Measurements from ENCODE around the gene RIMS1.
"Not testable (repeated sequence)": the region's sequence is repeated elsewhere in the genome, so short reads cannot be mapped to it uniquely, and the experiment has no call there.

Gene RIMS1

DNA sequence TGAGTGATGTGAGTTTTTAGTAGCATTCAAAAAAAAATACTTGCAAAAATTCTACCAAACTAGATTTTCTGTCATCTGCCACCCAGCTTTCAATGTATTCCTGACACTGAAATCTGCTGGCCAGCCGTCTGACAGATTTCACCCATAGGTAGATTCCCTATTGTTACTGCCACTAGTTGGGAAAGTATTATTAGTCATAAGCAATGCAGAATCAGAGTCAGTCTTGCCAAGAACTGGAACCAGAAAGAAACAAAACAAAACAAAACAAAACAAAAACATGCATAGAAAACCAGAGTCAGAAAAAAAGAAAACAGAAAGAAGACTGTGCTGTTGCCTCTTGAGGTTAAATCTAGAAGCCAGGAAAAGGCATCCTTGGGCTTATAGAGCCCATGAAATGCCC lies 442.4 kb downstream of the RIMS1 start:
- no peaks in the 10 kb centered on the region for H3K36me3 ChIP-seq (ENCODE audit: insufficient read depth, low read length)
- no peaks in the 10 kb centered on the region for H3K4me1 ChIP-seq (ENCODE audit: insufficient read depth, low read length)
- no peak overlapping the region for H3K27ac ChIP-seq (ENCODE audit: low read depth, low read length)
- H3K4me3 ChIP-seq (ENCODE audit: low read length), result no peak overlapping the region
- no peaks in the 10 kb centered on the region for H3K27me3 ChIP-seq (ENCODE audit: insufficient read depth, low read length)
- H3K9ac ChIP-seq (ENCODE audit: low read depth, low read length), result no peak overlapping the region
- 90% methylated on average over 1 of the region's 1 CpG for WGBS
- no peaks in the 10 kb centered on the region for H3K9me3 ChIP-seq (ENCODE audit: insufficient read depth, low read depth, low read length)

GRCh38 chr6:72335203-72335602 lies 448.9 kb downstream of the RIMS1 start:
- H3K4me3 ChIP-seq (ENCODE audit: low read length); H3K9me3 ChIP-seq (ENCODE audit: insufficient read depth, low read depth, low read length); H3K36me3 ChIP-seq (ENCODE audit: insufficient read depth, low read length); H3K27me3 ChIP-seq (ENCODE audit: insufficient read depth, low read length); H3K9ac ChIP-seq (ENCODE audit: low read depth, low read length); H3K4me1 ChIP-seq (ENCODE audit: insufficient read depth, low read length); H3K27ac ChIP-seq (ENCODE audit: low read depth, low read length): not testable (repeated sequence)
- 93% methylated on average over 2 of the region's 2 CpGs for WGBS

- WGBS, result 100% methylated on average over 1 of the region's 1 CpG
- Histone ChIP-seq H3K4me1 (ENCODE audit: insufficient read depth, low read length) (no peaks in the 10 kb centered on the region; the same call in 1 of the 2 replicates), H3K9ac (ENCODE audit: low read depth, low read length) (no peak overlapping the region), H3K36me3 (ENCODE audit: insufficient read depth, low read length) (no peaks in the 10 kb centered on the region), H3K4me3 (ENCODE audit: low read length) (no peak overlapping the region), H3K27me3 (ENCODE audit: insufficient read depth, low read length) (no peaks in the 10 kb centered on the region), H3K27ac (ENCODE audit: low read depth, low read length) (no peak overlapping the region), H3K9me3 (ENCODE audit: insufficient read depth, low read depth, low read length) (no peaks in the 10 kb centered on the region)
These were observed 462.6 kb downstream of the RIMS1 start for GRCh38 chr6:72348926-72349325.

- H3K27ac ChIP-seq (ENCODE audit: low read depth, low read length), result no peak overlapping the region
These were observed 464.0 kb downstream of the RIMS1 start for GRCh38 chr6:72350296-72350881.

DNA sequence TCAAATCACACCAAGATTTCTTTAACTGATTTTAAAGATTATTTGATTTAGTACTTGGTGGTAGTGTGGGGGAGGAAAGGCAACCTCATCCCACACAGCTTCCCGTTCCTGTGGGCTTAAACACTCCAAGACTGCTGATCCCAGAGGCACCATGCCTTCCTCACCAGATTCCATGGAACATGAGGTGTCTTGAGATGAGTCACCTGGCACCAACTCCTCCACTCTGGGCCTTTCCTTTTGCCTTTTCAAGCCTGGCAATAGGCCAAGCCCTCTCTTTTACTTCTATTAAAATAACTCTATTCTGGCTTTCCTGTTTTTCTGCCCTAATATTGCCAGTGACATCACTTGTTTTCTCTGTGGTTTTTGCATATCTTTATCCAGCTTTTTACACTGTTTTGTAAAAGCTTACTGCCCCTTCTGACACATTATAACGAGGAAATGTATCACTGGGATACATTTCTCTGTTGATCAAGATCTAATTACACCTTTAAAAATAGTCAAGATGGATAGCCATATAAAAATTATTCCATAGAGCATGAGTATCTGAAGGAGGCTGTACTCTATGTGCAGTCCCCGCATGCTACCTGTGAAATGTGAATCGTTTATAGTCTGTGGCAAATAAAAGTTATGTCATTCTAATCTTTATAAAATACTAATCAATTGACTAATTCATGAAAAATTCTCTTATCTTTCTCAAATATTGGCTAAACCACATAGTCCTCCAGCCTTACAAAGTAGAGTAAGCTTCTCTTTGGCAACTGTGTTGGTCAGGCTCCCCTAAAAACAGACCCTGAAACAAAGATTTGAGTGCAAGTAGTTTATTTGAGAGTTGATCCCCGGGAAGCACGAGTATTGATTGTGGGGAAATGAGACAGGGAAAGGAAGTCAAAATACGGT lies 477.7 kb downstream of the RIMS1 start:
- Histone ChIP-seq H3K9ac (ENCODE audit: low read depth, low read length) (no peak overlapping the region), H3K27ac (ENCODE audit: low read depth, low read length) (no peak overlapping the region), H3K4me1 (ENCODE audit: insufficient read depth, low read length) (0 out of 2 replicates have a peak, but pooled peaks cover 5% of the 10 kb centered on the region), H3K36me3 (ENCODE audit: insufficient read depth, low read length) (no peaks in the 10 kb centered on the region), H3K9me3 (ENCODE audit: insufficient read depth, low read depth, low read length) (no peaks in the 10 kb centered on the region), H3K27me3 (ENCODE audit: insufficient read depth, low read length) (no peaks in the 10 kb centered on the region), H3K4me3 (ENCODE audit: low read length) (no peak overlapping the region)
- WGBS, result 88% methylated on average over 5 of the region's 7 CpGs

More at GRCh38 chr6:72350296-72350881, 464.0 kb downstream of the RIMS1 start:
- 71% methylated on average over 1 of the region's 1 CpG for WGBS
- Histone ChIP-seq H3K9ac (ENCODE audit: low read depth, low read length) (no peak overlapping the region), H3K36me3 (ENCODE audit: insufficient read depth, low read length) (no peaks in the 10 kb centered on the region), H3K9me3 (ENCODE audit: insufficient read depth, low read depth, low read length) (no peaks in the 10 kb centered on the region), H3K4me1 (ENCODE audit: insufficient read depth, low read length) (no peaks in the 10 kb centered on the region; the same call in 1 of the 2 replicates), H3K27me3 (ENCODE audit: insufficient read depth, low read length) (no peaks in the 10 kb centered on the region), H3K4me3 (ENCODE audit: low read length) (no peak overlapping the region)

GRCh38 chr6:72365773-72366172 lies 479.4 kb downstream of the RIMS1 start:
- Histone ChIP-seq H3K27ac (ENCODE audit: low read depth, low read length) (no peak overlapping the region), H3K9me3 (ENCODE audit: insufficient read depth, low read depth, low read length) (no peaks in the 10 kb centered on the region), H3K9ac (ENCODE audit: low read depth, low read length) (no peak overlapping the region), H3K27me3 (ENCODE audit: insufficient read depth, low read length) (no peaks in the 10 kb centered on the region), H3K4me1 (ENCODE audit: insufficient read depth, low read length) (0 out of 2 replicates have a peak, but pooled peaks cover 5% of the 10 kb centered on the region), H3K36me3 (ENCODE audit: insufficient read depth, low read length) (no peaks in the 10 kb centered on the region), H3K4me3 (ENCODE audit: low read length) (no peak overlapping the region)
- WGBS, result 87% methylated on average over 3 of the region's 4 CpGs

DNA sequence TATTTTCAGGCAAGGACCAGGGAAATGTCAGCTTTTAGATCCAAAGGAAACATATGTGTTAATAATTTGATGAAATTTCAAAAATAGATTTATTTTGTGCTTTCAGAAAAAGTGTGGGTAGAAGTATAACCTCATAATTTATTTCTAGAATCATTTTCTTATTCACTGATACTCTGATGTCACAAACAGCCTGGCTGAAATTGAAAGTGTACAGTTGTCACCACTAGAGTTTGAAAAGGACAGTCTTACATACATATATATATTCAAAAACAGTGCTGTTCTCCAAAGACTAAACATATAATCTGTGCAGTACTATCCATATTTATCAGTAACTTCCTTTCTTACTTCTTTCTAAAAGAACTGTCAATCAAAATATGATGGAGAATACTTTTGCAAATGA lies 481.1 kb downstream of the RIMS1 start:
- H3K36me3 ChIP-seq (ENCODE audit: insufficient read depth, low read length), result no peaks in the 10 kb centered on the region
- no peak overlapping the region for H3K9ac ChIP-seq (ENCODE audit: low read depth, low read length)
- H3K9me3 ChIP-seq (ENCODE audit: insufficient read depth, low read depth, low read length), result no peaks in the 10 kb centered on the region
- H3K27ac ChIP-seq (ENCODE audit: low read depth, low read length), result no peak overlapping the region
- 0 out of 2 replicates have a peak, but pooled peaks cover 5% of the 10 kb centered on the region for H3K4me1 ChIP-seq (ENCODE audit: insufficient read depth, low read length)
- H3K4me3 ChIP-seq (ENCODE audit: low read length), result no peak overlapping the region
- H3K27me3 ChIP-seq (ENCODE audit: insufficient read depth, low read length), result no peaks in the 10 kb centered on the region

GRCh38 chr6:72371473-72371872 lies 485.1 kb downstream of the RIMS1 start:
- H3K9me3 ChIP-seq (ENCODE audit: insufficient read depth, low read depth, low read length), result no peaks in the 10 kb centered on the region
- H3K4me1 ChIP-seq (ENCODE audit: insufficient read depth, low read length), result no peaks in the 10 kb centered on the region
- 91% methylated on average over 3 of the region's 3 CpGs for WGBS
- no peak overlapping the region for H3K27ac ChIP-seq (ENCODE audit: low read depth, low read length)
- no peak overlapping the region for H3K9ac ChIP-seq (ENCODE audit: low read depth, low read length)
- H3K4me3 ChIP-seq (ENCODE audit: low read length), result no peak overlapping the region
- no peaks in the 10 kb centered on the region for H3K36me3 ChIP-seq (ENCODE audit: insufficient read depth, low read length)
- H3K27me3 ChIP-seq (ENCODE audit: insufficient read depth, low read length), result no peaks in the 10 kb centered on the region

DNA sequence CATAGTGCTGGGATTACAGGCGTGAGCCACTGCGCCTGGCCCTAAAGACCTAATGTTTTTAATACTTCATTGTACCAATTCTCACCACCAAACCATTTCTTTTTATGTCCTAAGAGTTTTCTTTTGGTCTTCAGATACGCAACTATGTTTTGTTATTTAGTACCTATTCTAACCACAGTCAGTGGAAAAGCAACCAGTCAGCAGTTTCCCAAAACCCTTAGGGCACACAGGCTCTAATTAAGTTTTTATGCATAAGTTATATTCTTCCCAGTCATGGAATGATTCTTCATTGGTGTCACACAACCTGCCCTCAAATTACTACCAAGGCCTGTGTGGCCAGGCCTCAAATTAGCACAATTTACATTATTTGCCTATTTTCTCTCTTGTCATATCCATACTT lies 487.8 kb downstream of the RIMS1 start:
- H3K36me3 ChIP-seq (ENCODE audit: insufficient read depth, low read length), result no peaks in the 10 kb centered on the region
- H3K27ac ChIP-seq (ENCODE audit: low read depth, low read length), result no peak overlapping the region
- H3K4me3 ChIP-seq (ENCODE audit: low read length), result no peak overlapping the region
- H3K9me3 ChIP-seq (ENCODE audit: insufficient read depth, low read depth, low read length), result no peaks in the 10 kb centered on the region
- H3K9ac ChIP-seq (ENCODE audit: low read depth, low read length), result no peak overlapping the region
- H3K4me1 ChIP-seq (ENCODE audit: insufficient read depth, low read length), result no peaks in the 10 kb centered on the region
- H3K27me3 ChIP-seq (ENCODE audit: insufficient read depth, low read length), result no peaks in the 10 kb centered on the region
- WGBS, result 98% methylated on average over 3 of the region's 3 CpGs

- H3K36me3 ChIP-seq (ENCODE audit: insufficient read depth, low read length), result no peaks in the 10 kb centered on the region
- no peak overlapping the region for H3K4me3 ChIP-seq (ENCODE audit: low read length)
- no peaks in the 10 kb centered on the region for H3K4me1 ChIP-seq (ENCODE audit: insufficient read depth, low read length)
- no peaks in the 10 kb centered on the region for H3K9me3 ChIP-seq (ENCODE audit: insufficient read depth, low read depth, low read length)
- H3K9ac ChIP-seq (ENCODE audit: low read depth, low read length), result no peak overlapping the region
- H3K27me3 ChIP-seq (ENCODE audit: insufficient read depth, low read length), result no peaks in the 10 kb centered on the region
- no peak overlapping the region for H3K27ac ChIP-seq (ENCODE audit: low read depth, low read length)
- WGBS, result 46% methylated on average over 4 of the region's 4 CpGs
These were observed 488.5 kb downstream of the RIMS1 start for GRCh38 chr6:72374857-72375256.

- Histone ChIP-seq H3K27ac (ENCODE audit: low read depth, low read length) (no peak overlapping the region), H3K4me3 (ENCODE audit: low read length) (no peak overlapping the region), H3K36me3 (ENCODE audit: insufficient read depth, low read length) (no peaks in the 10 kb centered on the region), H3K9ac (ENCODE audit: low read depth, low read length) (no peak overlapping the region), H3K4me1 (ENCODE audit: insufficient read depth, low read length) (no peaks in the 10 kb centered on the region), H3K27me3 (ENCODE audit: insufficient read depth, low read length) (no peaks in the 10 kb centered on the region), H3K9me3 (ENCODE audit: insufficient read depth, low read depth, low read length) (no peaks in the 10 kb centered on the region)
- WGBS, result 100% methylated on average over 2 of the region's 2 CpGs
These were observed 490.4 kb downstream of the RIMS1 start for GRCh38 chr6:72376736-72377135.
